ENCODE results near the gene APBB2.
"Not testable (repeated sequence)": the region's sequence is repeated elsewhere in the genome, so short reads cannot be mapped to it uniquely, and the experiment has no call there.

GRCh38 chr4:41059411-41059810 is 154.9 kb downstream of the APBB2 start:
- TF ChIP-seq, protein P1, sequence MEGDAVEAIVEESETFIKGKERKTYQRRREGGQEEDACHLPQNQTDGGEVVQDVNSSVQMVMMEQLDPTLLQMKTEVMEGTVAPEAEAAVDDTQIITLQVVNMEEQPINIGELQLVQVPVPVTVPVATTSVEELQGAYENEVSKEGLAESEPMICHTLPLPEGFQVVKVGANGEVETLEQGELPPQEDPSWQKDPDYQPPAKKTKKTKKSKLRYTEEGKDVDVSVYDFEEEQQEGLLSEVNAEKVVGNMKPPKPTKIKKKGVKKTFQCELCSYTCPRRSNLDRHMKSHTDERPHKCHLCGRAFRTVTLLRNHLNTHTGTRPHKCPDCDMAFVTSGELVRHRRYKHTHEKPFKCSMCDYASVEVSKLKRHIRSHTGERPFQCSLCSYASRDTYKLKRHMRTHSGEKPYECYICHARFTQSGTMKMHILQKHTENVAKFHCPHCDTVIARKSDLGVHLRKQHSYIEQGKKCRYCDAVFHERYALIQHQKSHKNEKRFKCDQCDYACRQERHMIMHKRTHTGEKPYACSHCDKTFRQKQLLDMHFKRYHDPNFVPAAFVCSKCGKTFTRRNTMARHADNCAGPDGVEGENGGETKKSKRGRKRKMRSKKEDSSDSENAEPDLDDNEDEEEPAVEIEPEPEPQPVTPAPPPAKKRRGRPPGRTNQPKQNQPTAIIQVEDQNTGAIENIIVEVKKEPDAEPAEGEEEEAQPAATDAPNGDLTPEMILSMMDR (IDR thresholded peaks at IDR 0.05) = not testable (repeated sequence)
- TF ChIP-seq POLR2A (IDR thresholded peaks at IDR 0.05) = not testable (repeated sequence)
